ENCODE measurements around the gene QSOX1.

QSOX1 gene

GRCh38 chr1:180229483-180230415, 75.1 kb downstream of the QSOX1 start, which contains the start of gene LHX4:
TSS of gene LHX4 (plus strand) at chr1:180230264. CDS start at chr1:180230530, 266 bp downstream.
- H3K4me3 ChIP-seq: peak within 1 kb of the TSS; percentile 72
- TF ChIP-seq CTCF (IDR thresholded peaks at IDR 0.05): no peak
- DNase-seq (ENCODE audit: low spot score): no peak
- no peak within 1 kb of the TSS for H3K27ac ChIP-seq

GRCh38 chr1:180230416-180230790, 75.7 kb downstream of the QSOX1 start:
- DNase-seq (ENCODE audit: low spot score): no peak
- H3K27ac ChIP-seq: no peak overlapping the region
- no peak for TF ChIP-seq CTCF (IDR thresholded peaks at IDR 0.05)
- H3K4me3 ChIP-seq: peak overlapping the region; percentile 72

GRCh38 chr1:180230791-180231505, 76.3 kb downstream of the QSOX1 start:
- no peak for TF ChIP-seq CTCF (IDR thresholded peaks at IDR 0.05)
- Histone ChIP-seq H3K27ac (no peak overlapping the region), H3K4me3 (peak overlapping the region; percentile 72)
- DNase-seq (ENCODE audit: low spot score): no peak

- no peak for TF ChIP-seq CTCF (IDR thresholded peaks at IDR 0.05)
- no peak for DNase-seq (ENCODE audit: low spot score)
- Histone ChIP-seq H3K27ac (no peak overlapping the region), H3K4me3 (peak overlapping the region; percentile 72)
Observed at GRCh38 chr1:180231506-180231921, 76.8 kb downstream of the QSOX1 start.

DNA sequence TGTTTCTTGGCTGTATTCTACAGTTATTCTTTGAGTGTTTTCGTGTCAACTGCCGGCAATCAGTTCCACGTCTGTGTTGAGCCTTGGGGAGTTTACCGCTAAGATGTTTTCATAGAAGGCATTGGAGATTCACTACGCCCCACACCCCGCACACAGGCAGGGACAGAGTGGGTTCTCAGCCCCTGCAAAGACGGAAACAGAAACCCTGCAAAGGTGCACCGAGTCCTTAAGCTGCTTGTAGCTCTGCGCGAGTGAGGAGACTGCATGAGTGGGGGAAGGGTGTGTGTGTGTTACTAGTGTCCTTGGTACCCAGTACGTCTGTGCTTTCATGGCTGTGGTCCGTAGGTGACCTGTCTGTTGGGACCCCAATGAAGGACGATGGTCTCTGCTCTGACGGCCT, 77.3 kb downstream of the QSOX1 start:
- H3K27ac ChIP-seq: no peak overlapping the region
- no peak for TF ChIP-seq CTCF (IDR thresholded peaks at IDR 0.05)
- peak overlapping the region; percentile 72 for H3K4me3 ChIP-seq
- DNase-seq (ENCODE audit: low spot score): no peak

GRCh38 chr1:180232521-180233043, 77.9 kb downstream of the QSOX1 start:
- Histone ChIP-seq H3K4me3 (no peak overlapping the region), H3K27ac (no peak overlapping the region)
- no peak for TF ChIP-seq CTCF (IDR thresholded peaks at IDR 0.05)
- no peak for DNase-seq (ENCODE audit: low spot score)

Measured in coronary artery (tissue), 2 donors.